WTC11 (cell line): Measurements from ENCODE around the gene MGAT4A. TPM values are rescaled to one million over a fixed set of nuclear protein-coding genes. Genes with fewer than 3 reads are reported as not detected.
A peak's percentile ranks its signal among the peaks of the same experiment; 100 is the strongest.

ENCODE experiments used
- ATAC-seq: fragments of 200-7000 bp; cut with Tn5 transposase; 2 replicates; pipeline ENCODE4 v1.10.0; 2021; ENCODE audit warnings: mild to moderate bottlenecking, moderate library complexity
- CTCF ChIA-PET: fragments of 300-600 bp; sonication (Branson Sonifier 250); formaldehyde crosslinking; loops from one replicate; lab custom pipeline; 2021; ENCODE audit warnings: antibody characterized with exemption; lab: Charles Lee
- POLR2A ChIA-PET: fragments of 350-600 bp; sonication (Branson Sonifier 250); formaldehyde crosslinking; loops from one replicate; lab custom pipeline; 2021; ENCODE audit warnings: antibody characterized with exemption; lab: Charles Lee
- DNase-seq: peaks from one replicate; pipeline ENCODE4 v3.0.0; 2021; ENCODE audit warnings: low spot score
- H3K27ac Mint-ChIP-seq: 2 replicates; pipeline ENCODE4 v1.8.0; 2021; ENCODE audit warnings: mixed read lengths
- H3K27me3 Mint-ChIP-seq: 2 replicates; pipeline ENCODE4 v1.8.0; 2021; ENCODE audit warnings: low read depth, mild to moderate bottlenecking, moderate library complexity, mixed read lengths
- H3K36me3 Mint-ChIP-seq: 2 replicates; pipeline ENCODE4 v1.8.0; 2021; ENCODE audit warnings: mixed read lengths
- H3K4me1 Mint-ChIP-seq: 2 replicates; pipeline ENCODE4 v1.8.0; 2022; ENCODE audit warnings: mixed read lengths
- H3K4me3 Mint-ChIP-seq: 2 replicates; pipeline ENCODE4 v1.8.0; 2021; ENCODE audit warnings: mild to moderate bottlenecking, moderate library complexity, mixed read lengths
- H3K9me3 Mint-ChIP-seq: 2 replicates; pipeline ENCODE4 v1.8.0; 2021; ENCODE audit warnings: mixed read lengths
- AFF4 ChIP-seq: sonication (generic); formaldehyde crosslinking; IDR thresholded peaks from 2 replicates; pipeline ENCODE4 v1.8.1; 2023; ENCODE audit warnings: mild to moderate bottlenecking, missing genetic modification reagents, borderline replicate concordance
- ATF1 ChIP-seq: sonication (generic); formaldehyde crosslinking; IDR thresholded peaks from 2 replicates; pipeline ENCODE4 v1.8.1; 2023; ENCODE audit warnings: mild to moderate bottlenecking, moderate library complexity, missing genetic modification reagents
- CREB1 ChIP-seq: sonication (generic); formaldehyde crosslinking; IDR thresholded peaks from 2 replicates; pipeline ENCODE4 v1.8.0; 2023; ENCODE audit warnings: mild to moderate bottlenecking, missing genetic modification reagents
- E2F1 ChIP-seq: sonication (generic); formaldehyde crosslinking; IDR thresholded peaks from 2 replicates; pipeline ENCODE4 v1.8.0; 2022; ENCODE audit warnings: mild to moderate bottlenecking, missing genetic modification reagents
- FOXK1 ChIP-seq: sonication (generic); formaldehyde crosslinking; IDR thresholded peaks from 2 replicates; pipeline ENCODE4 v1.8.0; 2022; ENCODE audit warnings: mild to moderate bottlenecking, moderate library complexity, missing genetic modification reagents
- IRF2 ChIP-seq: sonication (generic); formaldehyde crosslinking; IDR thresholded peaks from 2 replicates; pipeline ENCODE4 v1.8.0; 2022; ENCODE audit warnings: low read depth, missing genetic modification reagents, borderline replicate concordance
- KAT7 ChIP-seq: sonication (generic); formaldehyde crosslinking; IDR thresholded peaks from 2 replicates; pipeline ENCODE4 v1.8.1; 2023; ENCODE audit warnings: missing genetic modification reagents, mild to moderate bottlenecking, borderline replicate concordance
- NFE2L1 ChIP-seq: sonication (generic); formaldehyde crosslinking; IDR thresholded peaks from 2 replicates; pipeline ENCODE4 v1.8.1; 2023; ENCODE audit warnings: missing genetic modification reagents
- NR1H2 ChIP-seq: sonication (generic); formaldehyde crosslinking; IDR thresholded peaks from 2 replicates; pipeline ENCODE4 v1.9.0; 2021; ENCODE audit warnings: mild to moderate bottlenecking, moderate library complexity, missing genetic modification reagents
- NR3C1 ChIP-seq: sonication (generic); formaldehyde crosslinking; conservative IDR thresholded peaks from 2 replicates; pipeline ENCODE4 v1.8.1; 2023; ENCODE audit warnings: low read depth, mild to moderate bottlenecking, missing genetic modification reagents
- TCF7 ChIP-seq: sonication (generic); formaldehyde crosslinking; IDR thresholded peaks from 2 replicates; pipeline ENCODE4 v1.8.0; 2022; ENCODE audit warnings: mild to moderate bottlenecking, low read depth, missing genetic modification reagents, moderate library complexity
- ZNF512 ChIP-seq: sonication (generic); formaldehyde crosslinking; IDR thresholded peaks from 2 replicates; pipeline ENCODE4 v1.8.1; 2022; ENCODE audit warnings: missing genetic modification reagents, borderline replicate concordance
- total RNA-seq: library from RNA; stranded (reverse); gene quantifications from 3 replicates; pipeline ENCODE4 v1.2.3, GENCODE V29; 2021
- TF ChIP-seq, protein P1 (sequence below): fragments of 250-450 bp; sonication (Bioruptor Pico); IDR thresholded peaks from 2 replicates; pipeline ENCODE4 v1.9.0; 2021; ENCODE audit warnings: moderate library complexity, mild to moderate bottlenecking, inconsistent platforms, borderline replicate concordance
- TF ChIP-seq, protein P2 (sequence below): fragments of 250-450 bp; sonication (Bioruptor Pico); IDR thresholded peaks from 2 replicates; pipeline ENCODE4 v1.9.0; 2021; ENCODE audit warnings: mild to moderate bottlenecking
- TF ChIP-seq, protein P3 (sequence below): fragments of 250-450 bp; sonication (Bioruptor Pico); conservative IDR thresholded peaks from 2 replicates; pipeline ENCODE4 v1.9.0; 2021; ENCODE audit warnings: mild to moderate bottlenecking
- TF ChIP-seq, protein P4 (sequence below): sonication (generic); formaldehyde crosslinking; IDR thresholded peaks from 2 replicates; pipeline ENCODE4 v1.8.1; 2023; ENCODE audit warnings: mild to moderate bottlenecking, missing genetic modification reagents
- TF ChIP-seq, protein P5 (sequence below): sonication (generic); formaldehyde crosslinking; IDR thresholded peaks from 2 replicates; pipeline ENCODE4 v1.8.0; 2022; ENCODE audit warnings: mild to moderate bottlenecking, missing genetic modification reagents

Gene MGAT4A
- total RNA-seq, 1 experiment from 2014 or later, result 6.7 TPM

DNA sequence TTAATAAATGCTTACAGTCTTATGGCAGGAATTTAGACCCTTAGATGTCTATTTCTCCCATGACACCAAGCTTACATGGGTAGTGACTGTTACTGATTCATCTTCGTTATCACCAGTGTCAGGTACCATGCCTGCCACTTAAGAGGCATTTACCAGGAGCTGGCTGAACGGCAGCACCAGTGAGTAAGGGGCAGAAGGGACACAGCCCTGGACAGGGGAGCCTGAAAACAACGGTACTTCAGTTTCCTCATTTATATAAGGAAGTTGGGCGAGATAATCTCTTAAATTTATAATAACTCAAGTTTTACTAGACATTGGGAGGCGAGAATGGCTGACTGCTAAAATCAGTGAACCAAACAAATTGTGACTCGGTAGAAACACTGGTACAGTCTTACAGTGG is 123.8 kb downstream of the MGAT4A start:
- H3K27ac Mint-ChIP-seq, result peak overlapping the region; percentile 73; the same call in 1 of the 2 replicates

More for the DNA sequence above, 123.8 kb downstream of the MGAT4A start:
- POLR2A ChIA-PET, result no interaction called here
- Mint-ChIP-seq H3K27me3 (no peaks in the 10 kb centered on the region), H3K9me3 (no peaks in the 10 kb centered on the region), H3K4me3 (peak overlapping the region; percentile 82), H3K4me1 (peaks cover 20% of the 10 kb centered on the region), H3K36me3 (peaks cover 25% of the 10 kb centered on the region)
- TF ChIP-seq, protein P1, sequence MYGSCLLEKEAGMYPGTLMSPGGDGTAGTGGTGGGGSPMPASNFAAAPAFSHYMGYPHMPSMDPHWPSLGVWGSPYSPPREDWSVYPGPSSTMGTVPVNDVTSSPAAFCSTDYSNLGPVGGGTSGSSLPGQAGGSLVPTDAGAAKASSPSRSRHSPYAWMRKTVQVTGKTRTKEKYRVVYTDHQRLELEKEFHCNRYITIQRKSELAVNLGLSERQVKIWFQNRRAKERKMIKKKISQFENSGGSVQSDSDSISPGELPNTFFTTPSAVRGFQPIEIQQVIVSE (CRISPR knock-in tag), result no peak
- no peak for TF ChIP-seq E2F1 (CRISPR knock-in tag)
- no peak for TF ChIP-seq FOXK1 (CRISPR knock-in tag)
- TF ChIP-seq IRF2 (CRISPR knock-in tag), result no peak
- TF ChIP-seq, protein P2, sequence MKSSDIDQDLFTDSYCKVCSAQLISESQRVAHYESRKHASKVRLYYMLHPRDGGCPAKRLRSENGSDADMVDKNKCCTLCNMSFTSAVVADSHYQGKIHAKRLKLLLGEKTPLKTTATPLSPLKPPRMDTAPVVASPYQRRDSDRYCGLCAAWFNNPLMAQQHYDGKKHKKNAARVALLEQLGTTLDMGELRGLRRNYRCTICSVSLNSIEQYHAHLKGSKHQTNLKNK (CRISPR knock-in tag), result no peak
- no peak for TF ChIP-seq NR3C1
- TF ChIP-seq KAT7 (CRISPR knock-in tag), result no peak
- no peak for TF ChIP-seq ZNF512
- no peak for TF ChIP-seq NR1H2
- TF ChIP-seq, protein P3, sequence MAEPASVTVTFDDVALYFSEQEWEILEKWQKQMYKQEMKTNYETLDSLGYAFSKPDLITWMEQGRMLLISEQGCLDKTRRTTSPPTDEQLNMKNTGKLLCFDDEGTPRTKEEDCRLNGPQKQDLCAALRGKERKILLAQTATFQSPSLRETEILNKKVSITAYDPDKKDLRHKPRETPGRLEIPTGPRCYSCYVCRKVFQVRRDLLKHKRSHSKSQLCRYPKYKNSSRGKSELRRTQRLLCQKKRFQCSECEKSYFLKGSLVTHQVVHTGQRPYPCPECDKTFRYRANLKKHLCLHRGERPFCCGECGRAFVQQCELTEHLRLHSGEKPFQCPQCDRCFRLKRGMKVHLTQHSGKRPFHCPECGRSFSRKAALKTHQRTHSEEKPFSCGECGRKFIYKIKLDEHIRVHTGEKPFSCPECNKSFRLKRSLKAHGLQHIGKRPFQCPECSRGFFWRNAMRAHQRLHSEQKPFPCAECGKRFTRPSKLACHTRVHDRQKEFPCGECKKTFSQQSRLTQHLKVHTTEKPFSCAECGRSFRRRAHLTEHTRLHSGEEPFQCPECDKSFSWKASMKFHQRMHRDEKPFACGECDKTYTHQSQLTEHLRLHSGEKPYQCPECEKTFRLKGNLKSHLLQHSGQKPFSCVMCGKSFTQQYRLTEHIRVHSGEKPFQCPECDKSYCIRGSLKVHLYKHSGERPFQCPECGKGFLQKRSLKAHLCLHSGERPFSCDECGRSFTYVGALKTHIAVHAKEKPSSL (CRISPR knock-in tag), result no peak
- no peak for TF ChIP-seq ATF1 (CRISPR knock-in tag)
- TF ChIP-seq NFE2L1 (CRISPR knock-in tag), result no peak
- TF ChIP-seq, protein P4, sequence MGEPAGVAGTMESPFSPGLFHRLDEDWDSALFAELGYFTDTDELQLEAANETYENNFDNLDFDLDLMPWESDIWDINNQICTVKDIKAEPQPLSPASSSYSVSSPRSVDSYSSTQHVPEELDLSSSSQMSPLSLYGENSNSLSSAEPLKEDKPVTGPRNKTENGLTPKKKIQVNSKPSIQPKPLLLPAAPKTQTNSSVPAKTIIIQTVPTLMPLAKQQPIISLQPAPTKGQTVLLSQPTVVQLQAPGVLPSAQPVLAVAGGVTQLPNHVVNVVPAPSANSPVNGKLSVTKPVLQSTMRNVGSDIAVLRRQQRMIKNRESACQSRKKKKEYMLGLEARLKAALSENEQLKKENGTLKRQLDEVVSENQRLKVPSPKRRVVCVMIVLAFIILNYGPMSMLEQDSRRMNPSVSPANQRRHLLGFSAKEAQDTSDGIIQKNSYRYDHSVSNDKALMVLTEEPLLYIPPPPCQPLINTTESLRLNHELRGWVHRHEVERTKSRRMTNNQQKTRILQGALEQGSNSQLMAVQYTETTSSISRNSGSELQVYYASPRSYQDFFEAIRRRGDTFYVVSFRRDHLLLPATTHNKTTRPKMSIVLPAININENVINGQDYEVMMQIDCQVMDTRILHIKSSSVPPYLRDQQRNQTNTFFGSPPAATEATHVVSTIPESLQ (CRISPR knock-in tag), result no peak
- TF ChIP-seq CREB1 (CRISPR knock-in tag), result no peak
- TF ChIP-seq, protein P5, sequence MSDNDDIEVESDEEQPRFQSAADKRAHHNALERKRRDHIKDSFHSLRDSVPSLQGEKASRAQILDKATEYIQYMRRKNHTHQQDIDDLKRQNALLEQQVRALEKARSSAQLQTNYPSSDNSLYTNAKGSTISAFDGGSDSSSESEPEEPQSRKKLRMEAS (CRISPR knock-in tag), result no peak
- no peak for TF ChIP-seq AFF4 (CRISPR knock-in tag)
- no peak for TF ChIP-seq TCF7 (CRISPR knock-in tag)
- no peak for ATAC-seq
- no peak for DNase-seq
- CTCF ChIA-PET, result interaction anchor here (1.3 kb wide), 1 partner anchor 37 kb away, joined by 4 read pairs; no protein-coding TSS in a partner anchor
